SK-N-SH (cell line): ENCODE data around the gene GPR160. TPM values are rescaled to one million over a fixed set of nuclear protein-coding genes. Genes with fewer than 3 reads are reported as not detected.

Experiments
- CTCF ChIA-PET: fragments of 300-600, 350-600 bp; formaldehyde crosslinking; extraction: SDS; loops from one replicate; lab custom pipeline; 2021; lab: Yijun Ruan, JAX
- POLR2A ChIA-PET: fragments of 350-600 bp; sonication (Branson Sonifier 250); formaldehyde crosslinking; extraction: SDS; loops from one replicate; lab custom pipeline; 2020; ENCODE audit warnings: antibody characterized with exemption, inconsistent platforms; lab: Yijun Ruan, JAX
- DNase-seq: peaks from one replicate; pipeline ENCODE4 v3.0.0; 2012
- H2AFZ ChIP-seq: fragments of 200-600 bp; sonication (generic); 2 replicates; pipeline ENCODE4 v1.8.1; 2016; ENCODE audit warnings: antibody characterized with exemption, mild to moderate bottlenecking, low read depth
- H3F3A ChIP-seq: fragments of 200-600 bp; sonication (generic); replicated peaks from 2 replicates; pipeline ENCODE3; 2016; ENCODE audit warnings: antibody characterized with exemption, mild to moderate bottlenecking; ENCODE audit not compliant: insufficient read depth
- H3K27ac ChIP-seq, 2 experiments: fragments of 200-500 bp in 1 of 2; fragments of 200-600 bp in 1 of 2; sonication (Bioruptor generic) in 1 of 2; sonication (generic), shearing (Covaris generic) in 1 of 2; 2 replicates each; pipeline versions ENCODE4 v1.5.1 to v1.6.1; 2014 to 2016; ENCODE audit warnings: low read depth in 2 of 2, inconsistent platforms in 1 of 2, low read length in 1 of 2, mild to moderate bottlenecking in 1 of 2, mixed read lengths in 1 of 2
- H3K27me3 ChIP-seq: fragments of 200-600 bp; sonication (generic), shearing (Covaris generic); 2 replicates; pipeline ENCODE4 v1.6.1; 2016; ENCODE audit warnings: mixed run types; ENCODE audit not compliant: insufficient read depth
- H3K36me3 ChIP-seq, 2 experiments: fragments of 200-500 bp in 1 of 2; fragments of 200-600 bp in 1 of 2; sonication (Bioruptor generic) in 1 of 2; sonication (generic) in 1 of 2; replicated peaks in 1 of 2; 2 replicates each; pipeline versions ENCODE3 to v1.5.1; 2014 to 2016; ENCODE audit warnings: low read length in 1 of 2, mild to moderate bottlenecking in 1 of 2; ENCODE audit not compliant: insufficient read depth in 2 of 2, control insufficient read depth in 1 of 2
- H3K4me1 ChIP-seq, 2 experiments: fragments of 200-500 bp in 1 of 2; fragments of 200-600 bp in 1 of 2; sonication (Bioruptor generic) in 1 of 2; sonication (generic), shearing (Covaris generic) in 1 of 2; 2 replicates each; pipeline versions ENCODE4 v1.5.1 to v1.6.1; 2014 to 2016; ENCODE audit warnings: low read depth in 1 of 2, low read length in 1 of 2, mixed run types in 1 of 2; ENCODE audit not compliant: insufficient read depth in 2 of 2, control insufficient read depth in 1 of 2
- H3K4me2 ChIP-seq: fragments of 200-600 bp; sonication (generic), shearing (Covaris generic); 2 replicates; pipeline ENCODE4 v1.6.1; 2017; ENCODE audit warnings: mixed run types
- H3K4me3 ChIP-seq, 2 experiments: fragments of 200-500 bp in 1 of 2; fragments of 200-600 bp in 1 of 2; sonication (Bioruptor generic) in 1 of 2; sonication (generic), shearing (Covaris generic) in 1 of 2; 2 replicates each; pipeline versions ENCODE4 v1.5.1 to v1.8.1; 2014 to 2016; ENCODE audit warnings: low read depth in 2 of 2, inconsistent platforms in 1 of 2, low read length in 1 of 2, mild to moderate bottlenecking in 1 of 2, mixed read lengths in 1 of 2, moderate library complexity in 1 of 2
- H3K79me2 ChIP-seq: fragments of 200-600 bp; sonication (generic); 2 replicates; pipeline ENCODE4 v1.8.1; 2017; ENCODE audit warnings: mild to moderate bottlenecking; ENCODE audit not compliant: insufficient read depth
- H3K9ac ChIP-seq: fragments of 200-600 bp; sonication (generic); 2 replicates; pipeline ENCODE4 v1.6.1; 2017; ENCODE audit warnings: mixed run types
- H3K9me2 ChIP-seq: fragments of 200-600 bp; sonication (generic); 2 replicates; pipeline ENCODE4 v1.6.1; 2017; ENCODE audit warnings: mixed run types
- H3K9me3 ChIP-seq: fragments of 200-600 bp; sonication (generic); 2 replicates; pipeline ENCODE4 v1.6.1; 2017; ENCODE audit warnings: mixed run types, mild to moderate bottlenecking, moderate library complexity
- H4K20me1 ChIP-seq: fragments of 200-600 bp; sonication (generic); 2 replicates; pipeline ENCODE4 v1.6.1; 2017; ENCODE audit warnings: mild to moderate bottlenecking, mixed run types; ENCODE audit not compliant: insufficient read depth
- CHD2 ChIP-seq: fragments of 150-350 bp; IDR thresholded peaks from 2 replicates; pipeline ENCODE4 v1.6.1; 2018; ENCODE audit warnings: low read length; ENCODE audit not compliant: partially characterized antibody
- ELF1 ChIP-seq: IDR thresholded peaks from 2 replicates; pipeline ENCODE4 v1.4.0; 2012
- FOSL2 ChIP-seq: IDR thresholded peaks from 2 replicates; pipeline ENCODE4 v1.4.0; 2012; ENCODE audit warnings: low read depth, mild to moderate bottlenecking, moderate library complexity, borderline replicate concordance
- FOXJ3 ChIP-seq: sonication (generic); formaldehyde crosslinking; IDR thresholded peaks from 2 replicates; pipeline ENCODE4 v1.5.1; 2020; ENCODE audit warnings: mild to moderate bottlenecking, missing genetic modification reagents
- FOXM1 ChIP-seq: IDR thresholded peaks from 2 replicates; pipeline ENCODE4 v1.4.0; 2012; ENCODE audit warnings: low read depth, mild to moderate bottlenecking
- GATA2 ChIP-seq: sonication (generic); formaldehyde crosslinking; IDR thresholded peaks from 2 replicates; pipeline ENCODE4 v1.5.0; 2020; ENCODE audit warnings: mild to moderate bottlenecking, missing genetic modification reagents
- JUND ChIP-seq: IDR thresholded peaks from 2 replicates; pipeline ENCODE4 v1.4.0; 2012
- MEF2A ChIP-seq: IDR thresholded peaks from 2 replicates; pipeline ENCODE4 v1.4.0; 2012; ENCODE audit warnings: low read depth, borderline replicate concordance
- MXI1 ChIP-seq: IDR thresholded peaks from 2 replicates; pipeline ENCODE4 v1.6.1; 2012; ENCODE audit warnings: mild to moderate bottlenecking, low read depth, low read length, improper control_type of control experiment
- NFIC ChIP-seq: IDR thresholded peaks from 2 replicates; pipeline ENCODE4 v1.4.0; 2012; ENCODE audit warnings: borderline replicate concordance
- NRF1 ChIP-seq: IDR thresholded peaks from 2 replicates; pipeline ENCODE4 v1.6.1; 2012; ENCODE audit warnings: low read depth, mild to moderate bottlenecking, low read length
- POLR2AphosphoS5 ChIP-seq: IDR thresholded peaks from 2 replicates; pipeline ENCODE4 v1.6.1; 2012; ENCODE audit warnings: low read depth, low read length
- RCOR1 ChIP-seq: fragments of 150-350 bp; IDR thresholded peaks from 2 replicates; pipeline ENCODE4 v1.6.1; 2017; ENCODE audit warnings: antibody characterized with exemption, low read length
- SMC3 ChIP-seq: IDR thresholded peaks from 2 replicates; pipeline ENCODE4 v1.6.1; 2012; ENCODE audit warnings: low read depth, low read length, improper control_type of control experiment
- TAF1 ChIP-seq: IDR thresholded peaks from 2 replicates; pipeline ENCODE4 v1.6.1; 2012; ENCODE audit warnings: low read depth, mild to moderate bottlenecking, low read length, moderate library complexity, borderline replicate concordance
- YY1 ChIP-seq: IDR thresholded peaks from 2 replicates; pipeline ENCODE4 v1.4.0; 2012; ENCODE audit warnings: low read depth, mild to moderate bottlenecking
- WGBS: methylation state at CpG from one replicate; pipeline ENCODE4 v1.1.6; 2017; ENCODE audit warnings: low lambda C conversion rate; 5-methylcytosine and 5-hydroxymethylcytosine counted together
- polyA plus RNA-seq, 3 experiments: library from polyadenylated mRNA; depleted of rRNA; stranded (reverse); fragments of >200 nt; gene quantifications; 2 replicates each; pipeline ENCODE4 v1.2.3, GENCODE V29; 2012
- TF ChIP-seq, protein P1 (sequence below): fragments of 200-600 bp; sonication (generic); IDR thresholded peaks from 2 replicates; pipeline ENCODE4 v1.6.1; 2017; ENCODE audit warnings: antibody characterized with exemption, mild to moderate bottlenecking, moderate library complexity
- TF ChIP-seq, protein P2 (sequence below): fragments of 150-350 bp; IDR thresholded peaks from 2 replicates; pipeline ENCODE4 v1.6.1; 2017; ENCODE audit warnings: antibody characterized with exemption, low read length, low read depth, borderline replicate concordance
- TF ChIP-seq, protein P3 (sequence below): fragments of 150-350 bp; IDR thresholded peaks from 2 replicates; pipeline ENCODE4 v1.6.1; 2016; ENCODE audit warnings: mild to moderate bottlenecking, low read depth, low read length

Gene GPR160
- polyA plus RNA-seq, 1 of the 3 experiments (the other 2 are of a cell fraction): 0.31 TPM

DNA sequence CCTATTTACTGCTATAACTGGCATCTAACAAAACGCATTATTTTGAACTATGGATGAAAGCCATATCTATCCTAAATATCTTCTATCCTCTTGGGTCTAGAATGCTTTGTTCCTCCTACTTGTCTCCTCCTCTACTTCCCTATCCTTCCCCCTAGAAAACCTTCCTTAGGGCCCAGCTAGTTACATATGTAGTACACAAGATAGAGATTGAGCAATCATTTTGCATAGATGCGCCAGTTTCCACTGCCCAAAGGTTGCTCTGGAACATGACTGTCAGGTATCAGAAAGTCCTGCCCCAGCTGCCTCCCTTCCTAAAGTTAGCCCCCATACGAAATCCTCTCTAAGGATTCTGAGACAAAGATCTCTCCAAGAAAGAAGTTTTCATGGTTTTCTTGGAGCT lies 55.1 kb downstream of the GPR160 start:
- POLR2A ChIA-PET: no interaction called here
- no peaks in the 10 kb centered on the region for H3K27me3 ChIP-seq
- H3K4me1 ChIP-seq: no peaks in the 10 kb centered on the region
- H3K9ac ChIP-seq: no peak overlapping the region
- TF ChIP-seq NRF1: no peak
- TF ChIP-seq ELF1: no peak
- no peak for TF ChIP-seq RCOR1
- TF ChIP-seq FOXM1: no peak
- no peak for TF ChIP-seq SMC3
- TF ChIP-seq JUND: no peak
- TF ChIP-seq FOXJ3: no peak
- no peak for TF ChIP-seq GATA2
- H3K9me3 ChIP-seq: no peaks in the 10 kb centered on the region
- DNase-seq: no peak
- no peak overlapping the region for H2AFZ ChIP-seq
- H3F3A ChIP-seq: no peaks in the 10 kb centered on the region
- H3K4me3 ChIP-seq: no peak overlapping the region
- CTCF ChIA-PET: no interaction called here
- WGBS: 95% methylated on average over 3 of the region's 3 CpGs
- H3K79me2 ChIP-seq: no peaks in the 10 kb centered on the region
- H3K27ac ChIP-seq: no peak overlapping the region
- H3K9me2 ChIP-seq: no peaks in the 10 kb centered on the region
- no peaks in the 10 kb centered on the region for H4K20me1 ChIP-seq
- H3K36me3 ChIP-seq: peaks cover 68 to 73% of the 10 kb centered on the region in 2 experiments
- no peak overlapping the region for H3K4me2 ChIP-seq

DNA sequence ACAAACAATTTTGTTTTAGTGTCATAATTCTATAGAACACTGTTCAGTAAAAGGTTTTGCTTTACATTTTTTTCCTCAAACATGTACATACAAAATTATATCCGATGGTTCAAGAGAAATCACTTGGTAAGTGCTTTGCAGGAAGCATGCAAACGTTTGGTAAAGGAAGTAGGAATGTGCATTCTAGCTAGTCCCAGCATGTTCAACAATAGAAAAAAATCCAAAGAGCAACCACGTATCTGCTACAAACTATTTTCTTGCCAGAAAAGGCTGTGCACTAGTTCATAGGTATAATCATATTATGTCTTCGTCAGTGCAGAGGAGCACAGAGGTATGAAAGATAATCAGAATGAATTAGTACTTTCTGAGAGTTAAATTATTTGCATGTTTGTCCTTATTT lies 58.0 kb downstream of the GPR160 start:
- no peaks in the 10 kb centered on the region for H3K79me2 ChIP-seq
- H3F3A ChIP-seq: no peaks in the 10 kb centered on the region
- 89% methylated on average over 4 of the region's 4 CpGs for WGBS
- no peak overlapping the region for H3K9ac ChIP-seq
- TF ChIP-seq, protein P1, sequence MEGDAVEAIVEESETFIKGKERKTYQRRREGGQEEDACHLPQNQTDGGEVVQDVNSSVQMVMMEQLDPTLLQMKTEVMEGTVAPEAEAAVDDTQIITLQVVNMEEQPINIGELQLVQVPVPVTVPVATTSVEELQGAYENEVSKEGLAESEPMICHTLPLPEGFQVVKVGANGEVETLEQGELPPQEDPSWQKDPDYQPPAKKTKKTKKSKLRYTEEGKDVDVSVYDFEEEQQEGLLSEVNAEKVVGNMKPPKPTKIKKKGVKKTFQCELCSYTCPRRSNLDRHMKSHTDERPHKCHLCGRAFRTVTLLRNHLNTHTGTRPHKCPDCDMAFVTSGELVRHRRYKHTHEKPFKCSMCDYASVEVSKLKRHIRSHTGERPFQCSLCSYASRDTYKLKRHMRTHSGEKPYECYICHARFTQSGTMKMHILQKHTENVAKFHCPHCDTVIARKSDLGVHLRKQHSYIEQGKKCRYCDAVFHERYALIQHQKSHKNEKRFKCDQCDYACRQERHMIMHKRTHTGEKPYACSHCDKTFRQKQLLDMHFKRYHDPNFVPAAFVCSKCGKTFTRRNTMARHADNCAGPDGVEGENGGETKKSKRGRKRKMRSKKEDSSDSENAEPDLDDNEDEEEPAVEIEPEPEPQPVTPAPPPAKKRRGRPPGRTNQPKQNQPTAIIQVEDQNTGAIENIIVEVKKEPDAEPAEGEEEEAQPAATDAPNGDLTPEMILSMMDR: no peak
- TF ChIP-seq NFIC (no peak), CHD2 (no peak), MXI1 (no peak), FOSL2 (no peak), GATA2 (no peak), TAF1 (no peak), MEF2A (no peak), YY1 (no peak), RCOR1 (no peak), POLR2AphosphoS5 (no peak), FOXJ3 (no peak)
- TF ChIP-seq, protein P2, sequence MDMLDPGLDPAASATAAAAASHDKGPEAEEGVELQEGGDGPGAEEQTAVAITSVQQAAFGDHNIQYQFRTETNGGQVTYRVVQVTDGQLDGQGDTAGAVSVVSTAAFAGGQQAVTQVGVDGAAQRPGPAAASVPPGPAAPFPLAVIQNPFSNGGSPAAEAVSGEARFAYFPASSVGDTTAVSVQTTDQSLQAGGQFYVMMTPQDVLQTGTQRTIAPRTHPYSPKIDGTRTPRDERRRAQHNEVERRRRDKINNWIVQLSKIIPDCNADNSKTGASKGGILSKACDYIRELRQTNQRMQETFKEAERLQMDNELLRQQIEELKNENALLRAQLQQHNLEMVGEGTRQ: no peak
- TF ChIP-seq, protein P3, sequence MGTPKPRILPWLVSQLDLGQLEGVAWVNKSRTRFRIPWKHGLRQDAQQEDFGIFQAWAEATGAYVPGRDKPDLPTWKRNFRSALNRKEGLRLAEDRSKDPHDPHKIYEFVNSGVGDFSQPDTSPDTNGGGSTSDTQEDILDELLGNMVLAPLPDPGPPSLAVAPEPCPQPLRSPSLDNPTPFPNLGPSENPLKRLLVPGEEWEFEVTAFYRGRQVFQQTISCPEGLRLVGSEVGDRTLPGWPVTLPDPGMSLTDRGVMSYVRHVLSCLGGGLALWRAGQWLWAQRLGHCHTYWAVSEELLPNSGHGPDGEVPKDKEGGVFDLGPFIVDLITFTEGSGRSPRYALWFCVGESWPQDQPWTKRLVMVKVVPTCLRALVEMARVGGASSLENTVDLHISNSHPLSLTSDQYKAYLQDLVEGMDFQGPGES: no peak
- TF ChIP-seq, all 33 proteins: peak for 0
- Histone ChIP-seq H3K4me1 (no peaks in the 10 kb centered on the region), H2AFZ (no peak overlapping the region), H3K36me3 (peaks cover 69 to 83% of the 10 kb centered on the region in 2 experiments), H3K27me3 (no peaks in the 10 kb centered on the region), H3K9me3 (no peaks in the 10 kb centered on the region), H4K20me1 (no peaks in the 10 kb centered on the region), H3K4me2 (no peak overlapping the region), H3K27ac (no peak overlapping the region), H3K4me3 (no peak overlapping the region), H3K9me2 (no peaks in the 10 kb centered on the region)
- ChIA-PET CTCF (interaction anchor here (0.7 kb wide), 1 partner anchor 294 kb away, joined by 3 read pairs; no protein-coding TSS in a partner anchor), POLR2A (no interaction called here)
- DNase-seq: no peak
